GM12864 (cell line): ENCODE results near the gene CMPK2.

ENCODE experiments used
- DNase-seq: peaks from one replicate; pipeline ENCODE4 v3.0.0-alpha.2; 2011; ENCODE audit warnings: low read depth
- H3K4me3 ChIP-seq: 2 replicates; pipeline ENCODE4 v1.5.1; 2011; ENCODE audit warnings: mild to moderate bottlenecking, low read depth, low read length, control low read depth
- TF ChIP-seq, protein P1 (sequence below): IDR thresholded peaks from 2 replicates; pipeline ENCODE4 v1.5.1; 2011; ENCODE audit warnings: low read depth, mild to moderate bottlenecking, moderate library complexity, low read length, control low read depth, inconsistent platforms; ENCODE audit errors: missing control alignments

The CMPK2 gene

DNA sequence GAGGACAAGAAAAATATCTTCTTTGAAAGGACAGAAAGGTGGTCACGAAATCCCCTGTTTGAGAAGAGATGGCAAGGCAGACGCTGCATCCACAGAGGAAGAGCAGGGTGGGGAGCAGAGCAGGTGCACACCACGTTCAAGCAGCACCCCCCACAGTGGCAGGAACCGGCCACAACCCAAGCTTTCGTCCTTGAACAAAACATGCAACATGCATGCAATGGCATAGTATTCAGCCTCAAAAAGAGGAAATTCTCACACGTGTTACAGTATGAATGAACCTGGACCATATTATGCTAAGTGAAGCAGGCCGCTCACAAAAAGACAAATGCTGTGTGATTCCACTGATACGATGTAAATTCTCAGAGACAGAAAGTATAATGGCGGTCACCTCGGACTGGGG is 51.4 kb downstream of the CMPK2 start:
- TF ChIP-seq, protein P1, sequence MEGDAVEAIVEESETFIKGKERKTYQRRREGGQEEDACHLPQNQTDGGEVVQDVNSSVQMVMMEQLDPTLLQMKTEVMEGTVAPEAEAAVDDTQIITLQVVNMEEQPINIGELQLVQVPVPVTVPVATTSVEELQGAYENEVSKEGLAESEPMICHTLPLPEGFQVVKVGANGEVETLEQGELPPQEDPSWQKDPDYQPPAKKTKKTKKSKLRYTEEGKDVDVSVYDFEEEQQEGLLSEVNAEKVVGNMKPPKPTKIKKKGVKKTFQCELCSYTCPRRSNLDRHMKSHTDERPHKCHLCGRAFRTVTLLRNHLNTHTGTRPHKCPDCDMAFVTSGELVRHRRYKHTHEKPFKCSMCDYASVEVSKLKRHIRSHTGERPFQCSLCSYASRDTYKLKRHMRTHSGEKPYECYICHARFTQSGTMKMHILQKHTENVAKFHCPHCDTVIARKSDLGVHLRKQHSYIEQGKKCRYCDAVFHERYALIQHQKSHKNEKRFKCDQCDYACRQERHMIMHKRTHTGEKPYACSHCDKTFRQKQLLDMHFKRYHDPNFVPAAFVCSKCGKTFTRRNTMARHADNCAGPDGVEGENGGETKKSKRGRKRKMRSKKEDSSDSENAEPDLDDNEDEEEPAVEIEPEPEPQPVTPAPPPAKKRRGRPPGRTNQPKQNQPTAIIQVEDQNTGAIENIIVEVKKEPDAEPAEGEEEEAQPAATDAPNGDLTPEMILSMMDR: no peak
- DNase-seq: no peak
- H3K4me3 ChIP-seq: no peak overlapping the region

DNA sequence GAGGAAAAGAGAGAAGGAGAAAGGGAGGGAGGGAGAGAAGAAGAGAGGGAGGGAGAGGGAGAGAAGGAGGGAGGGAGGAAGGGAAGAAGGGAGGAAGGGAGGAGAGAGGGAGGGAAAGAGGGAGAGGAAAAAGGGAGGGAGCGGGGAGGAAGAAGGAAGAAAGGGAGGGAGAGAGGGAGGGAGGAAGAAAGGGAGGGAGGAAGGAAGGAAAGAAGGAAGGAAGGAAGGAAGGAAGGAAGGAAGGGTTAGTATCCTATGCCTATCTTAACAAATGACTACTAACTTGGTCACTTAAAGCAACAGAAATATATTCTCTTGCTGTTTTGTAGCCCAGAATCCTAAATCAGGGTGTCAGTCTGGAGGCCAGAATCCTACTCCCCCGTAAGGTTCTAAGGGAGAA is 52.1 kb downstream of the CMPK2 start:
- DNase-seq: no peak
- TF ChIP-seq, protein P1: no peak
- H3K4me3 ChIP-seq: no peak overlapping the region

DNA sequence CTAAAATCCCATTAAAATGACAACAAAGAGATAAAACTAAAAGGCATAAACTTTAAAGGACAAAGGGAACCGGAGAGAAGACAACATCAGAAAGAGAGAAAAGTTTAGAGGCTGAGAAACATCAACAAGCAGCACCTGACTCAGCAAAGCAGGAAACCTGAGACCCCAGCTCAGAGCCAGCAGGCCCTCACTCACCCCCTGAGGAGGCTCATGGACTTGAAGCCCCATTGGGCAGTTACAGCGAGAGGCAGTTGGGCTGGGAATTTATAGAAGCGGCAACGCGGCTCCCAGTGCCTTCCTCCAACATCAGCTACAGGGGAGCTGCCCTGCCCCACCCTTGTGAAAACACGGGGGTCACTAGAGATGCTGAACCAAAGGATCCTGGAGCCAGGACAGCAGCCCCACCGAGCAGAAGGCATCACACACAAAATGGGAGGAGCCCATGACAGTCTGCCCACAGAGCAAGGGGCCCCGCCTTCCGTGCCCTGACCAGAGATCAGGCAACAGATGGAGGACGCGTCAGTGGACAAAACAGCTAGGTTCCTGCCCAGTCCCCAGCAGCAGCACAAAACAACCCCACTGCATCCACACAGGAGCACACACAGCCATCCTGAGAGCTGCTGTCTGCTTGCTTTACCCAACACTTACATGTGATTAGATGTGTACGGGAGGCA is 52.7 kb downstream of the CMPK2 start:
- no peak overlapping the region for H3K4me3 ChIP-seq
- DNase-seq: no peak
- TF ChIP-seq, protein P1: no peak

DNA sequence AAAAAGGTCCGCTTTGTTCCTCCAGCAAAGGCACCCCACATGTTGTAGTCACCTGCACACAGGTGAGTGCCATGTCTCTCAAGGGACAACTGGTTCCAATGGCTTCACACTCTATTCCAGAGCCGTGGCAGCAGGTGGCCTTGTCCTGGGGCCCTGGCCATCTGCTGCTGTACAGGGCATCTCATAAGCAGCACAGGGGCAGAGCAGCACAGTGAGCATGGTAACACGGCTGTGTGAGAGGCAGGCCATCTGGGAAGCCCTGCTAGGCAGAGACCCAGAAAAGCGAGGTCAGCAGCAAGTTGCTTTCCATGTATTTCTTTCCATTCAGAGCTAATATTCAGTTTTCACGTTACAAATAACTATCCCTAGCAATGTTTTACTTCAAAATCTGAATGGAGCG is 54.7 kb downstream of the CMPK2 start:
- DNase-seq: no peak
- no peak overlapping the region for H3K4me3 ChIP-seq
- TF ChIP-seq, protein P1: no peak

DNA sequence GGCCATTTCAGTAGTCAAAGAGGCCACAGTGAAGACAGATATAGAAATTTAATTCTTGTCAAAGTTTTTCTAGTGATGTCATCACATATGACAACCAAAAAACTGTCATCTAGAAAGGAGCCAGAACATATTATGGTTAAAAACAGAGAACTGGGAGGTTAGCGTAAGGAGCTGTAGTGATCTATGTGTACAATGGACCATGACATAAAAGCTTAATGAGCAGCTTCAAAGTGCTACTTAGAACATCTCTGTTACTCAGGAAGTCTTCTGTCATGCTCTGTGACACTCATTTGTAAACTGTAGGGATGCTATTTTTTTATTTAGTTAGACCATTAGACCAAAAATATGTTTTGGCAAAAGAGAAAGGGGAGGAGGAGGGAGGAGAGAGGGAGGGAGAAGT is 57.3 kb downstream of the CMPK2 start:
- TF ChIP-seq, protein P1: no peak
- no peak for DNase-seq
- no peak overlapping the region for H3K4me3 ChIP-seq

DNA sequence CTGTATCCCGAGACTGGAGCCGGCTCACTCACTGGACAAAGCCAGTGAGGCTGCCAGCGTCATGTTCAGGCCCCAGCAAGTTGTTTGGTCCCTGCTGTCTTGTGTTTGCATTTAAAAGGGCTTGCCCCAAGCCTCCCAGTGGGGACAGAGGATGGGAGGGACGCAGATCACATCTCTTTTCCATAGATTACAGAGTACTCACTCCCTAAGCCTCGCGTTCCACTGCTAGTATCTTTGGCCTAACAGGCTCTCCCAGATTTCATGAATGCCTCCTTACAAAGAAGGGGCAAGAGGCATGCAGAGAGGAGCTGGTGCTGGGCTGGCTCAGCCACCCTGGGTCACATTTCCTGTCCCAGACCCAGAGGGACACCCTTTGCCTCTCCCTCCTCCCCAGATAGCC is 59.1 kb downstream of the CMPK2 start:
- TF ChIP-seq, protein P1: no peak
- DNase-seq: no peak
- H3K4me3 ChIP-seq: no peak overlapping the region

DNA sequence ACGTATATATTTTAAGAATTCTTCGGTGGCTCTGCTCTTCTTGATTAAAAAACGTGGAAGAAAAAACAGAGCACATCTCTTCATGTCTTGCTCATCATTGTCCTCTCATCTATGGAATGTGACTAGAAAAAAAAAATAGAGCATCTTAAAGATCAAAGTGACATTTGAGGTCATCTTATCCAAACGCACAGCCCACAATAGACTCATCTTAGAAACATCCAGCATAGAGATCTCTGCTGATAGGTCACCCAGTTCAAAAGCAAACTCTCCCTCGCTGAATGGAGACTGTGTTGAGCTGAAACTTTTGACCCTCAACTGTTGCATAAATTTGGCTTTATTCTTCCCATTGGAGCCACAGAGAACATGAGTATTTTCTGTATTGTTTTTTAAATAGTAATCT is 65.2 kb downstream of the CMPK2 start:
- TF ChIP-seq, protein P1: no peak
- no peak for DNase-seq
- H3K4me3 ChIP-seq: no peak overlapping the region
